Activated CD4-positive, alpha-beta T cell treated with anti-CD3 and anti-CD28 coated beads, Interleukin-2, amount 50 U/mL, for 1 hour (primary cell): ENCODE measurements around the gene RNF19B.

Source experiments
- DNase-seq: peaks from one replicate; pipeline ENCODE4 v3.0.0-alpha.2; 2020

Gene RNF19B

GRCh38 chr1:32899586-32900296 is 64.9 kb downstream of the RNF19B start:
- DNase-seq = no peak

GRCh38 chr1:32898958-32899357 is 65.7 kb downstream of the RNF19B start:
- no peak for DNase-seq

- DNase-seq = no peak
Observed at GRCh38 chr1:32898056-32898455, 66.6 kb downstream of the RNF19B start.

- DNase-seq = no peak
Observed at GRCh38 chr1:32897082-32898049, 67.2 kb downstream of the RNF19B start.

- DNase-seq = no peak
Observed at GRCh38 chr1:32896451-32896850, 68.2 kb downstream of the RNF19B start.

GRCh38 chr1:32895325-32896215 is 69.0 kb downstream of the RNF19B start:
- no peak for DNase-seq

- no peak for DNase-seq
Observed at GRCh38 chr1:32894681-32895080, 69.9 kb downstream of the RNF19B start.

- no peak for DNase-seq
Observed at GRCh38 chr1:32894019-32894600, 70.5 kb downstream of the RNF19B start.

- DNase-seq = no peak
Observed at GRCh38 chr1:32893198-32894018, 71.2 kb downstream of the RNF19B start.

GRCh38 chr1:32892368-32893197 is 72.0 kb downstream of the RNF19B start:
- peak; percentile 20 for DNase-seq

- no peak for DNase-seq
Observed at GRCh38 chr1:32891630-32892029, 73.0 kb downstream of the RNF19B start.

GRCh38 chr1:32891241-32891570 is 73.4 kb downstream of the RNF19B start:
- DNase-seq = no peak

- no peak for DNase-seq
Observed at GRCh38 chr1:32890516-32891240, 73.9 kb downstream of the RNF19B start.

GRCh38 chr1:32889731-32890278 is 74.8 kb downstream of the RNF19B start:
- no peak for DNase-seq

GRCh38 chr1:32888677-32889420 is 75.8 kb downstream of the RNF19B start:
- DNase-seq = no peak

GRCh38 chr1:32888134-32888533 is 76.5 kb downstream of the RNF19B start:
- no peak for DNase-seq

- DNase-seq = no peak
Observed at GRCh38 chr1:32887623-32888022, 77.0 kb downstream of the RNF19B start.

- no peak for DNase-seq
Observed at GRCh38 chr1:32886828-32887414, 77.7 kb downstream of the RNF19B start.
